ENCODE data around the gene NUDCD3. TPM values are rescaled to one million over a fixed set of nuclear protein-coding genes. Genes with fewer than 3 reads are reported as not detected.

The NUDCD3 gene
- total RNA-seq, 1 experiment from 2014 or later = 117 TPM

DNA sequence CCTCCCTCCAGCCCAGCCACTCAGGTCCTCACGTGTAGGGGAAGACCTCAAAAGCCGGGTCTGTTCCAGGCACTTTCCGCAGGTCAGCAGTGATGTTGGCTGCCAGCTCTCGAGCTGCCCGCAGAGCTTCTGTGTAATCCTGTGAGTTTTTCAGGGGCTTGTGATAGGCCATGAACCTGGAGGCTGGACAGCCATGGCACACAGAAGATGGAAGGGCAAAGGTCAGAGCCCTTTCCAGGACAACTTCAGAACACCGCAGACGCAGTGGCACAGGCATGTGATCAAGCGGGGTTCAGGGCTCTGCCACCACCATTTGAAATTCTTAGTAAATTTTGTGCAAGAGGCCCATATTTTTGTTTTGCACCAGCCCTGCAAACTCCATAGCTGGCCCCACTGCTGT is 26.7 kb upstream of the NUDCD3 start:
- Histone ChIP-seq H3K36me3 (ENCODE audit: control insufficient read depth, insufficient read depth, low read length) (no peaks in the 10 kb centered on the region), H3K9me3 (ENCODE audit: control insufficient read depth, insufficient read depth, low read depth, low read length) (no peaks in the 10 kb centered on the region), H3K27me3 (ENCODE audit: control insufficient read depth, insufficient read depth, low read length) (no peaks in the 10 kb centered on the region), H3K4me1 (ENCODE audit: control insufficient read depth, insufficient read depth, low read length) (no peaks in the 10 kb centered on the region), H3K4me3 (ENCODE audit: low read depth in 2 of 2, low read length in 2 of 2) (no peak overlapping the region), H3K27ac (ENCODE audit: low read length) (no peak overlapping the region)
- intact Hi-C loops (cut with micrococcal nuclease; ENCODE audit: unreplicated experiment) = no loop called here
- ChIA-PET POLR2A (no interaction called here), CTCF (no interaction called here)
- TF ChIP-seq SIN3A (IDR thresholded peaks at IDR 0.05; ENCODE audit: borderline replicate concordance, insufficient read depth, low read depth, low read length) (no peak), POLR2AphosphoS5 (IDR thresholded peaks at IDR 0.05; ENCODE audit: low read depth, low read length) (no peak)
- no TSS peak for BruUV-seq (replicated peaks)
- in situ Hi-C loops (cut with HindIII; ENCODE audit: low pct_unique_long_range_greater_than_20kb, low sequenced_read_pairs) = no loop called here
- no peak for ATAC-seq
- DNase-seq (ENCODE audit: low read depth, low spot score) = no peak

DNA sequence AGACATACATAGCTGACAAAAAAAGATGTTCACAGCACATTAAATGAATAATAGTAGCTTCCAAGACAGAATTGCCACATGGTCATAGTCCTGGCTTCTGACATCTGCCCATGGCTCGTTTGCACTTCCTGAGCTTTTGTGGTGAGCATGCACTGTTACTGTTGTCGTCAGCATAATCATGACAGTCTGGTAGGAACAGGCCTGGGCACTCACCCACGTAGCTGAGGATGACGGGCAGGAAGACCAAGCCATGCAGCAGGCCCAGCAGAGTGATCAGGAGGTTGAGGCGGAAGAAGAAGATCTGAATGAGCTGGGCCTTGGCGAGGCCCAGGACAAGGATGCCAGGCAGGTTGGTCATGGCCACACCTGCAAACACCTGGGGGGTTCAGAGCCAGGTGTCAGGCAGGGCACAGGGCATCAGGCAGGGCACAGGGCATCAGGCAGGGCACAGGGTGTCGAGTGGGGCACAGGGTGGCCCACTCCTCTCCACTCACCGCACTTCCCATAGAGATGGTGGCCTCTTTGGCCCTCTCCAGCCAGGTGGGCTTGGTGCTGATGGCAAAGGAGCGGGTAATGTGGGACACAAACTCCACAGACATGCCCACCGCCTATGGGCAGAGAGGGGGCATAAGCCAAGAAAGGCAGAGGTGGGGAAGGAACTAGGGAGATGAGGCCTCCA is 25.3 kb upstream of the NUDCD3 start:
- intact Hi-C loops (cut with micrococcal nuclease; ENCODE audit: unreplicated experiment) (no loop called here), in situ Hi-C loops (cut with HindIII; ENCODE audit: low pct_unique_long_range_greater_than_20kb, low sequenced_read_pairs) (no loop called here)
- DNase-seq (ENCODE audit: low read depth, low spot score) (no peak), ATAC-seq (no peak)
- POLR2A ChIA-PET = no interaction called here
- CTCF ChIA-PET = no interaction called here
- H3K27me3 ChIP-seq (ENCODE audit: control insufficient read depth, insufficient read depth, low read length) = no peaks in the 10 kb centered on the region
- H3K4me1 ChIP-seq (ENCODE audit: control insufficient read depth, insufficient read depth, low read length) = no peaks in the 10 kb centered on the region
- H3K36me3 ChIP-seq (ENCODE audit: control insufficient read depth, insufficient read depth, low read length) = no peaks in the 10 kb centered on the region
- no peaks in the 10 kb centered on the region for H3K9me3 ChIP-seq (ENCODE audit: control insufficient read depth, insufficient read depth, low read depth, low read length)
- H3K27ac ChIP-seq (ENCODE audit: low read length) = no peak overlapping the region
- no TSS peak for BruUV-seq (replicated peaks)
- no peak overlapping the region for H3K4me3 ChIP-seq (ENCODE audit: low read depth in 2 of 2, low read length in 2 of 2)
- TF ChIP-seq SIN3A (IDR thresholded peaks at IDR 0.05; ENCODE audit: borderline replicate concordance, insufficient read depth, low read depth, low read length) (no peak), TCF7L2 (IDR thresholded peaks at IDR 0.05; ENCODE audit: low read depth, low read length) (no peak), POLR2AphosphoS5 (IDR thresholded peaks at IDR 0.05; ENCODE audit: low read depth, low read length) (no peak)
- TF ChIP-seq, protein P1, sequence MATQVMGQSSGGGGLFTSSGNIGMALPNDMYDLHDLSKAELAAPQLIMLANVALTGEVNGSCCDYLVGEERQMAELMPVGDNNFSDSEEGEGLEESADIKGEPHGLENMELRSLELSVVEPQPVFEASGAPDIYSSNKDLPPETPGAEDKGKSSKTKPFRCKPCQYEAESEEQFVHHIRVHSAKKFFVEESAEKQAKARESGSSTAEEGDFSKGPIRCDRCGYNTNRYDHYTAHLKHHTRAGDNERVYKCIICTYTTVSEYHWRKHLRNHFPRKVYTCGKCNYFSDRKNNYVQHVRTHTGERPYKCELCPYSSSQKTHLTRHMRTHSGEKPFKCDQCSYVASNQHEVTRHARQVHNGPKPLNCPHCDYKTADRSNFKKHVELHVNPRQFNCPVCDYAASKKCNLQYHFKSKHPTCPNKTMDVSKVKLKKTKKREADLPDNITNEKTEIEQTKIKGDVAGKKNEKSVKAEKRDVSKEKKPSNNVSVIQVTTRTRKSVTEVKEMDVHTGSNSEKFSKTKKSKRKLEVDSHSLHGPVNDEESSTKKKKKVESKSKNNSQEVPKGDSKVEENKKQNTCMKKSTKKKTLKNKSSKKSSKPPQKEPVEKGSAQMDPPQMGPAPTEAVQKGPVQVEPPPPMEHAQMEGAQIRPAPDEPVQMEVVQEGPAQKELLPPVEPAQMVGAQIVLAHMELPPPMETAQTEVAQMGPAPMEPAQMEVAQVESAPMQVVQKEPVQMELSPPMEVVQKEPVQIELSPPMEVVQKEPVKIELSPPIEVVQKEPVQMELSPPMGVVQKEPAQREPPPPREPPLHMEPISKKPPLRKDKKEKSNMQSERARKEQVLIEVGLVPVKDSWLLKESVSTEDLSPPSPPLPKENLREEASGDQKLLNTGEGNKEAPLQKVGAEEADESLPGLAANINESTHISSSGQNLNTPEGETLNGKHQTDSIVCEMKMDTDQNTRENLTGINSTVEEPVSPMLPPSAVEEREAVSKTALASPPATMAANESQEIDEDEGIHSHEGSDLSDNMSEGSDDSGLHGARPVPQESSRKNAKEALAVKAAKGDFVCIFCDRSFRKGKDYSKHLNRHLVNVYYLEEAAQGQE (IDR thresholded peaks at IDR 0.05; ENCODE audit: insufficient read depth in 1 of 2, low read depth in 2 of 2, low read length in 1 of 2) = no peak
- TF ChIP-seq, protein P2, sequence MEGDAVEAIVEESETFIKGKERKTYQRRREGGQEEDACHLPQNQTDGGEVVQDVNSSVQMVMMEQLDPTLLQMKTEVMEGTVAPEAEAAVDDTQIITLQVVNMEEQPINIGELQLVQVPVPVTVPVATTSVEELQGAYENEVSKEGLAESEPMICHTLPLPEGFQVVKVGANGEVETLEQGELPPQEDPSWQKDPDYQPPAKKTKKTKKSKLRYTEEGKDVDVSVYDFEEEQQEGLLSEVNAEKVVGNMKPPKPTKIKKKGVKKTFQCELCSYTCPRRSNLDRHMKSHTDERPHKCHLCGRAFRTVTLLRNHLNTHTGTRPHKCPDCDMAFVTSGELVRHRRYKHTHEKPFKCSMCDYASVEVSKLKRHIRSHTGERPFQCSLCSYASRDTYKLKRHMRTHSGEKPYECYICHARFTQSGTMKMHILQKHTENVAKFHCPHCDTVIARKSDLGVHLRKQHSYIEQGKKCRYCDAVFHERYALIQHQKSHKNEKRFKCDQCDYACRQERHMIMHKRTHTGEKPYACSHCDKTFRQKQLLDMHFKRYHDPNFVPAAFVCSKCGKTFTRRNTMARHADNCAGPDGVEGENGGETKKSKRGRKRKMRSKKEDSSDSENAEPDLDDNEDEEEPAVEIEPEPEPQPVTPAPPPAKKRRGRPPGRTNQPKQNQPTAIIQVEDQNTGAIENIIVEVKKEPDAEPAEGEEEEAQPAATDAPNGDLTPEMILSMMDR (IDR thresholded peaks at IDR 0.05) = no peak

DNA sequence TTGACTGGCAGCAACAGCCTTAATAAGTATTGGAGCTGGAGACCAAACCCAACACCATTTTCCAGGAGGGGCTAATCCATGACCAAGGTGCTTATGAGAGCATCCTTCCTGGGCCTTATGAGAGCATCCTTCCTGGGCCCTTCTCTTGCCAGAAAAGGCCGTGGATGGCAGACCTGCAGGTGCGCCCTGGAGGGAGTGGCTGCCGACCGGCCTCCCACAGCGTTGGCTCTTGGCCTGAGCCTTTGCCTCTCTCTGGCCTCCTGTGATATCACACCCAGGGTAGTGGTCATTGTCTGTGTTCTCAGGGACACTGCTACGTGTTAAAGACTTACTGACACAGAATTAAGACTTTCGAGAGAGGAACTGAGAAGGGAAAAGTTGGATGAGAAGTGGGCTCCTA is 22.3 kb upstream of the NUDCD3 start:
- Histone ChIP-seq H3K4me1 (ENCODE audit: control insufficient read depth, insufficient read depth, low read length) (no peaks in the 10 kb centered on the region), H3K4me3 (ENCODE audit: low read depth in 2 of 2, low read length in 2 of 2) (no peak overlapping the region), H3K36me3 (ENCODE audit: control insufficient read depth, insufficient read depth, low read length) (no peaks in the 10 kb centered on the region), H3K9me3 (ENCODE audit: control insufficient read depth, insufficient read depth, low read depth, low read length) (no peaks in the 10 kb centered on the region), H3K27ac (ENCODE audit: low read length) (no peak overlapping the region), H3K27me3 (ENCODE audit: control insufficient read depth, insufficient read depth, low read length) (no peaks in the 10 kb centered on the region)
- ChIA-PET POLR2A (no interaction called here), CTCF (interaction anchor here (0.5 kb wide), 1 partner anchor 14 kb away, joined by 5 read pairs; no protein-coding TSS in a partner anchor)
- TF ChIP-seq, protein P1 (IDR thresholded peaks at IDR 0.05; ENCODE audit: insufficient read depth in 1 of 2, low read depth in 2 of 2, low read length in 1 of 2) = no peak
- no peak for TF ChIP-seq TCF7L2 (IDR thresholded peaks at IDR 0.05; ENCODE audit: low read depth, low read length)
- TF ChIP-seq, protein P2 (IDR thresholded peaks at IDR 0.05) = no peak
- TF ChIP-seq POLR2AphosphoS5 (IDR thresholded peaks at IDR 0.05; ENCODE audit: low read depth, low read length) = no peak
- no peak for TF ChIP-seq SIN3A (IDR thresholded peaks at IDR 0.05; ENCODE audit: borderline replicate concordance, insufficient read depth, low read depth, low read length)
- no TSS peak for BruUV-seq (replicated peaks)
- intact Hi-C loops (cut with micrococcal nuclease; ENCODE audit: unreplicated experiment) (no loop called here), in situ Hi-C loops (cut with HindIII; ENCODE audit: low pct_unique_long_range_greater_than_20kb, low sequenced_read_pairs) (no loop called here)
- no peak for DNase-seq (ENCODE audit: low read depth, low spot score)
- no peak; the same call in none of the 2 replicates for ATAC-seq
